Colonic mucosa (tissue), 4 donors: ENCODE results near the gene PEX13. TPM values are rescaled to one million over a fixed set of nuclear protein-coding genes. Genes with fewer than 3 reads are reported as not detected.

ENCODE experiments used
- DNase-seq: peaks from one replicate; pipeline ENCODE4 v3.0.0-alpha.2; 2020
- H3K27ac ChIP-seq: fragments of 200-600 bp; one replicate; pipeline ENCODE4 v1.8.0; 2021
- H3K27me3 ChIP-seq: fragments of 200-600 bp; one replicate; pipeline ENCODE4 v1.8.0; 2021
- H3K36me3 ChIP-seq: fragments of 200-600 bp; one replicate; pipeline ENCODE4 v1.8.0; 2021
- H3K4me1 ChIP-seq: fragments of 200-600 bp; one replicate; pipeline ENCODE4 v1.8.0; 2021; ENCODE audit warnings: mild to moderate bottlenecking
- H3K4me3 ChIP-seq: fragments of 200-600 bp; one replicate; pipeline ENCODE4 v1.8.0; 2021
- H3K9ac ChIP-seq, 2 donors: one replicate each; pipeline ENCODE4 v1.7.0; 2013; ENCODE audit warnings: control low read depth in 2 of 2, low read depth in 2 of 2, low read length in 2 of 2
- H3K9me3 ChIP-seq: fragments of 200-600 bp; one replicate; pipeline ENCODE4 v1.8.0; 2021
- CTCF ChIP-seq: fragments of 200-600 bp; IDR thresholded peaks from one replicate; pipeline ENCODE4 v1.8.0; 2022; ENCODE audit warnings: antibody characterized with exemption, mild to moderate bottlenecking
- intact Hi-C: fragments of 100-400 bp; cut with DNase I; formaldehyde crosslinking; loops from one replicate; pipeline ENCODE4 v1.14.1; 2022
- total RNA-seq, 2 donors: library from RNA; stranded (reverse); fragmentation: NEBNext Ultra II Directional in 1 of 2; extraction: Animal tissue kit (Norgen Biotek cat#: 25700) in 1 of 2; gene quantifications; one replicate each; pipeline ENCODE4 v1.2.1, GENCODE V29; 2021
- donor health status: healthy.
- donor health status: DM: no; HTN: no; CAD: no.
- donor health status: DM: no; HTN: no; CAD: no.

PEX13 gene
- total RNA-seq, 2 donors from 2014 or later = 31.7 to 44.1 TPM

GRCh38 chr2:61090386-61090921, 72.9 kb downstream of the PEX13 start:
- no peak for DNase-seq
- H3K27ac ChIP-seq = no peak overlapping the region
- no peak overlapping the region for H3K4me3 ChIP-seq
- H3K4me1 ChIP-seq = no peaks in the 10 kb centered on the region
- intact Hi-C loops = no loop called here
- H3K36me3 ChIP-seq = peaks cover 3% of the 10 kb centered on the region
- TF ChIP-seq CTCF = no peak
- H3K9me3 ChIP-seq = no peaks in the 10 kb centered on the region
- no peak overlapping the region for H3K9ac ChIP-seq
- no peaks in the 10 kb centered on the region for H3K27me3 ChIP-seq

- H3K27ac ChIP-seq = no peak overlapping the region
- no peak for DNase-seq
- no peaks in the 10 kb centered on the region for H3K4me1 ChIP-seq
- H3K36me3 ChIP-seq = peaks cover 3% of the 10 kb centered on the region
- intact Hi-C loops = no loop called here
- no peaks in the 10 kb centered on the region for H3K27me3 ChIP-seq
- TF ChIP-seq CTCF = no peak
- H3K4me3 ChIP-seq = no peak overlapping the region
- no peaks in the 10 kb centered on the region for H3K9me3 ChIP-seq
- no peak overlapping the region for H3K9ac ChIP-seq
These were observed 74.0 kb downstream of the PEX13 start for GRCh38 chr2:61091485-61091884.

- intact Hi-C loops = no loop called here
- H3K36me3 ChIP-seq = no peaks in the 10 kb centered on the region
These were observed 78.9 kb downstream of the PEX13 start for GRCh38 chr2:61096438-61096837.

GRCh38 chr2:61100801-61101200, 83.3 kb downstream of the PEX13 start:
- H3K27ac ChIP-seq = no peak overlapping the region
- DNase-seq = no peak
- H3K9ac ChIP-seq = no peak overlapping the region
- no peak overlapping the region for H3K4me3 ChIP-seq
- intact Hi-C loops = no loop called here
- H3K27me3 ChIP-seq = no peaks in the 10 kb centered on the region
- TF ChIP-seq CTCF = no peak
- H3K4me1 ChIP-seq = no peaks in the 10 kb centered on the region
- H3K9me3 ChIP-seq = no peaks in the 10 kb centered on the region
- H3K36me3 ChIP-seq = no peaks in the 10 kb centered on the region

More at GRCh38 chr2:61096438-61096837, 78.9 kb downstream of the PEX13 start:
- TF ChIP-seq CTCF = no peak
- no peaks in the 10 kb centered on the region for H3K27me3 ChIP-seq
- no peak for DNase-seq
- no peak overlapping the region for H3K9ac ChIP-seq
- no peaks in the 10 kb centered on the region for H3K4me1 ChIP-seq
- H3K9me3 ChIP-seq = no peaks in the 10 kb centered on the region
- H3K27ac ChIP-seq = no peak overlapping the region
- no peak overlapping the region for H3K4me3 ChIP-seq

Other genes with a start within 250 kb of the PEX13 start
- 10 to 100 TPM; 11.1 to 31.5 TPM for gene REL, start 136.1 kb upstream of the PEX13 start, total RNA-seq
- 1 to 10 TPM; 6.7 to 6.9 TPM for gene PUS10, start 535 bp downstream of the PEX13 start, total RNA-seq
- 10 to 100 TPM; 11.1 to 12.9 TPM for gene SANBR, start 48.2 kb downstream of the PEX13 start, total RNA-seq
- gene C2orf74, start 144.5 kb downstream of the PEX13 start, total RNA-seq = 1 to 10 TPM in 1 of 2 donors, under 1 TPM in 1; 0.72 to 2.9 TPM